ENCODE measurements around the gene REPS2.
A peak's percentile ranks its signal among the peaks of the same experiment; 100 is the strongest.

DNA sequence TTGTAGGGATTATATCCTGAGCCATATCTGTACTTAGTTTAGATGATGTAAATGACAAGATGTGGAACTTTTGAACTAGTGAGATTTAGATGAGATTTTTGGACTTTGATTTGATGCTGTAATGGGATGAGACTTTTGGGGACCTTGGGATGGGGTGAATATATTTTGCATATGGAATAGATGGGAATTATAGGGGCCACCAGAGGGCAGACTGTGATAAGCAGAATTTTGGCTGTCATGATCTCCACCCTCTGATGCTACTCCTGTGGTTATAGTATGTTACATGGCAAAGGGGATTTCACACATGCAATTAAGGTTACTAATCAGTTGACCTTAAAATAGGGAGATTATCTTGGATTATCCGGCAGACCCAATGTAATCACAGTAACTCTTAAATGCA lies 214.5 kb downstream of the REPS2 start:
- TF ChIP-seq, protein P1, sequence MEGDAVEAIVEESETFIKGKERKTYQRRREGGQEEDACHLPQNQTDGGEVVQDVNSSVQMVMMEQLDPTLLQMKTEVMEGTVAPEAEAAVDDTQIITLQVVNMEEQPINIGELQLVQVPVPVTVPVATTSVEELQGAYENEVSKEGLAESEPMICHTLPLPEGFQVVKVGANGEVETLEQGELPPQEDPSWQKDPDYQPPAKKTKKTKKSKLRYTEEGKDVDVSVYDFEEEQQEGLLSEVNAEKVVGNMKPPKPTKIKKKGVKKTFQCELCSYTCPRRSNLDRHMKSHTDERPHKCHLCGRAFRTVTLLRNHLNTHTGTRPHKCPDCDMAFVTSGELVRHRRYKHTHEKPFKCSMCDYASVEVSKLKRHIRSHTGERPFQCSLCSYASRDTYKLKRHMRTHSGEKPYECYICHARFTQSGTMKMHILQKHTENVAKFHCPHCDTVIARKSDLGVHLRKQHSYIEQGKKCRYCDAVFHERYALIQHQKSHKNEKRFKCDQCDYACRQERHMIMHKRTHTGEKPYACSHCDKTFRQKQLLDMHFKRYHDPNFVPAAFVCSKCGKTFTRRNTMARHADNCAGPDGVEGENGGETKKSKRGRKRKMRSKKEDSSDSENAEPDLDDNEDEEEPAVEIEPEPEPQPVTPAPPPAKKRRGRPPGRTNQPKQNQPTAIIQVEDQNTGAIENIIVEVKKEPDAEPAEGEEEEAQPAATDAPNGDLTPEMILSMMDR (IDR thresholded peaks at IDR 0.05), result peak; percentile 36
- no peak for TF ChIP-seq EZH2phosphoT487 (IDR thresholded peaks at IDR 0.05)
